ENCODE measurements around the gene GPR137C.
"Not testable (repeated sequence)": the region's sequence is repeated elsewhere in the genome, so short reads cannot be mapped to it uniquely, and the experiment has no call there.

The GPR137C gene

GRCh38 chr14:52563120-52563519 is 10.5 kb downstream of the GPR137C start:
- Histone ChIP-seq H3K36me3 (ENCODE audit: control insufficient read depth in 2 of 2, insufficient read depth in 2 of 2, low read length in 2 of 2) (no peaks in the 10 kb centered on the region), H3K9ac (ENCODE audit: low read length in 2 of 2) (no peak overlapping the region), H3K9me3 (ENCODE audit: control insufficient read depth in 2 of 2, low read length in 2 of 2) (no peaks in the 10 kb centered on the region), H3K27me3 (ENCODE audit: control insufficient read depth in 1 of 2, insufficient read depth in 2 of 2, low read length in 2 of 2) (no peaks in the 10 kb centered on the region), H3K27ac (ENCODE audit: low read length) (no peak overlapping the region), H3K4me1 (ENCODE audit: control insufficient read depth, insufficient read depth, low read length) (no peaks in the 10 kb centered on the region), H3K4me3 (ENCODE audit: low read length in 2 of 2) (no peak overlapping the region)

GRCh38 chr14:52568454-52568853 is 15.8 kb downstream of the GPR137C start:
- not testable (repeated sequence) for H3K4me3 ChIP-seq (ENCODE audit: low read length in 2 of 2); H3K27me3 ChIP-seq (ENCODE audit: control insufficient read depth in 1 of 2, insufficient read depth in 2 of 2, low read length in 2 of 2); H3K9ac ChIP-seq (ENCODE audit: low read length in 2 of 2); H3K4me1 ChIP-seq (ENCODE audit: control insufficient read depth, insufficient read depth, low read length); H3K27ac ChIP-seq (ENCODE audit: low read length); H3K9me3 ChIP-seq (ENCODE audit: control insufficient read depth in 2 of 2, low read length in 2 of 2); H3K36me3 ChIP-seq (ENCODE audit: control insufficient read depth in 2 of 2, insufficient read depth in 2 of 2, low read length in 2 of 2)

GRCh38 chr14:52575858-52576257 is 23.2 kb downstream of the GPR137C start:
- Histone ChIP-seq H3K27me3 (ENCODE audit: control insufficient read depth in 1 of 2, insufficient read depth in 2 of 2, low read length in 2 of 2) (no peaks in the 10 kb centered on the region), H3K36me3 (ENCODE audit: control insufficient read depth in 2 of 2, insufficient read depth in 2 of 2, low read length in 2 of 2) (no peaks in the 10 kb centered on the region), H3K9ac (ENCODE audit: low read length in 2 of 2) (no peak overlapping the region), H3K4me3 (ENCODE audit: low read length in 2 of 2) (no peak overlapping the region), H3K27ac (ENCODE audit: low read length) (no peak overlapping the region), H3K4me1 (ENCODE audit: control insufficient read depth, insufficient read depth, low read length) (no peaks in the 10 kb centered on the region), H3K9me3 (ENCODE audit: control insufficient read depth in 2 of 2, low read length in 2 of 2) (peaks cover 0 to 4% of the 10 kb centered on the region in 2 donors)

GRCh38 chr14:52583544-52583943 is 30.9 kb downstream of the GPR137C start:
- no peaks in the 10 kb centered on the region for H3K4me1 ChIP-seq (ENCODE audit: control insufficient read depth, insufficient read depth, low read length)
- H3K9ac ChIP-seq (ENCODE audit: low read length in 2 of 2) = no peak overlapping the region
- no peak overlapping the region for H3K4me3 ChIP-seq (ENCODE audit: low read length in 2 of 2)
- no peaks in the 10 kb centered on the region for H3K27me3 ChIP-seq (ENCODE audit: control insufficient read depth in 1 of 2, insufficient read depth in 2 of 2, low read length in 2 of 2)
- no peak overlapping the region for H3K27ac ChIP-seq (ENCODE audit: low read length)
- no peaks in the 10 kb centered on the region for H3K9me3 ChIP-seq (ENCODE audit: control insufficient read depth in 2 of 2, low read length in 2 of 2)
- H3K36me3 ChIP-seq (ENCODE audit: control insufficient read depth in 2 of 2, insufficient read depth in 2 of 2, low read length in 2 of 2) = no peaks in the 10 kb centered on the region

- Histone ChIP-seq H3K36me3 (ENCODE audit: control insufficient read depth in 2 of 2, insufficient read depth in 2 of 2, low read length in 2 of 2) (no peaks in the 10 kb centered on the region), H3K27me3 (ENCODE audit: control insufficient read depth in 1 of 2, insufficient read depth in 2 of 2, low read length in 2 of 2) (no peaks in the 10 kb centered on the region), H3K9me3 (ENCODE audit: control insufficient read depth in 2 of 2, low read length in 2 of 2) (no peaks in the 10 kb centered on the region), H3K9ac (ENCODE audit: low read length in 2 of 2) (no peak overlapping the region), H3K4me1 (ENCODE audit: control insufficient read depth, insufficient read depth, low read length) (no peaks in the 10 kb centered on the region), H3K4me3 (ENCODE audit: low read length in 2 of 2) (no peak overlapping the region), H3K27ac (ENCODE audit: low read length) (no peak overlapping the region)
Measured at GRCh38 chr14:52589646-52590045, 37.0 kb downstream of the GPR137C start.

GRCh38 chr14:52590318-52590717 is 37.7 kb downstream of the GPR137C start:
- Histone ChIP-seq H3K9ac (ENCODE audit: low read length in 2 of 2) (no peak overlapping the region), H3K36me3 (ENCODE audit: control insufficient read depth in 2 of 2, insufficient read depth in 2 of 2, low read length in 2 of 2) (no peaks in the 10 kb centered on the region), H3K27me3 (ENCODE audit: control insufficient read depth in 1 of 2, insufficient read depth in 2 of 2, low read length in 2 of 2) (no peaks in the 10 kb centered on the region), H3K9me3 (ENCODE audit: control insufficient read depth in 2 of 2, low read length in 2 of 2) (no peaks in the 10 kb centered on the region), H3K27ac (ENCODE audit: low read length) (no peak overlapping the region), H3K4me1 (ENCODE audit: control insufficient read depth, insufficient read depth, low read length) (no peaks in the 10 kb centered on the region), H3K4me3 (ENCODE audit: low read length in 2 of 2) (no peak overlapping the region)

GRCh38 chr14:52596320-52596719 is 43.7 kb downstream of the GPR137C start:
- Histone ChIP-seq H3K9ac (ENCODE audit: low read length in 2 of 2) (no peak overlapping the region), H3K4me3 (ENCODE audit: low read length in 2 of 2) (no peak overlapping the region), H3K4me1 (ENCODE audit: control insufficient read depth, insufficient read depth, low read length) (no peaks in the 10 kb centered on the region), H3K36me3 (ENCODE audit: control insufficient read depth in 2 of 2, insufficient read depth in 2 of 2, low read length in 2 of 2) (no peaks in the 10 kb centered on the region), H3K27me3 (ENCODE audit: control insufficient read depth in 1 of 2, insufficient read depth in 2 of 2, low read length in 2 of 2) (no peaks in the 10 kb centered on the region), H3K9me3 (ENCODE audit: control insufficient read depth in 2 of 2, low read length in 2 of 2) (no peaks in the 10 kb centered on the region), H3K27ac (ENCODE audit: low read length) (no peak overlapping the region)

- H3K27ac ChIP-seq (ENCODE audit: low read length) = no peak overlapping the region
- H3K36me3 ChIP-seq (ENCODE audit: control insufficient read depth in 2 of 2, insufficient read depth in 2 of 2, low read length in 2 of 2) = no peaks in the 10 kb centered on the region
- H3K27me3 ChIP-seq (ENCODE audit: control insufficient read depth in 1 of 2, insufficient read depth in 2 of 2, low read length in 2 of 2) = no peaks in the 10 kb centered on the region
- no peaks in the 10 kb centered on the region for H3K4me1 ChIP-seq (ENCODE audit: control insufficient read depth, insufficient read depth, low read length)
- H3K4me3 ChIP-seq (ENCODE audit: low read length in 2 of 2) = no peak overlapping the region
- H3K9ac ChIP-seq (ENCODE audit: low read length in 2 of 2) = no peak overlapping the region
- no peaks in the 10 kb centered on the region for H3K9me3 ChIP-seq (ENCODE audit: control insufficient read depth in 2 of 2, low read length in 2 of 2)
Measured at GRCh38 chr14:52596861-52597260, 44.2 kb downstream of the GPR137C start.

GRCh38 chr14:52598568-52598967 is 45.9 kb downstream of the GPR137C start:
- Histone ChIP-seq H3K27ac (ENCODE audit: low read length) (no peak overlapping the region), H3K4me3 (ENCODE audit: low read length in 2 of 2) (no peak overlapping the region), H3K4me1 (ENCODE audit: control insufficient read depth, insufficient read depth, low read length) (no peaks in the 10 kb centered on the region), H3K9ac (ENCODE audit: low read length in 2 of 2) (no peak overlapping the region), H3K27me3 (ENCODE audit: control insufficient read depth in 1 of 2, insufficient read depth in 2 of 2, low read length in 2 of 2) (no peaks in the 10 kb centered on the region), H3K36me3 (ENCODE audit: control insufficient read depth in 2 of 2, insufficient read depth in 2 of 2, low read length in 2 of 2) (no peaks in the 10 kb centered on the region), H3K9me3 (ENCODE audit: control insufficient read depth in 2 of 2, low read length in 2 of 2) (no peaks in the 10 kb centered on the region)

GRCh38 chr14:52599974-52600373 is 47.3 kb downstream of the GPR137C start:
- Histone ChIP-seq H3K36me3 (ENCODE audit: control insufficient read depth in 2 of 2, insufficient read depth in 2 of 2, low read length in 2 of 2) (no peaks in the 10 kb centered on the region), H3K9me3 (ENCODE audit: control insufficient read depth in 2 of 2, low read length in 2 of 2) (no peaks in the 10 kb centered on the region), H3K4me3 (ENCODE audit: low read length in 2 of 2) (no peak overlapping the region), H3K4me1 (ENCODE audit: control insufficient read depth, insufficient read depth, low read length) (no peaks in the 10 kb centered on the region), H3K27ac (ENCODE audit: low read length) (no peak overlapping the region), H3K27me3 (ENCODE audit: control insufficient read depth in 1 of 2, insufficient read depth in 2 of 2, low read length in 2 of 2) (no peaks in the 10 kb centered on the region), H3K9ac (ENCODE audit: low read length in 2 of 2) (no peak overlapping the region)

GRCh38 chr14:52602131-52602530 is 49.5 kb downstream of the GPR137C start:
- Histone ChIP-seq H3K9ac (ENCODE audit: low read length in 2 of 2) (no peak overlapping the region), H3K27ac (ENCODE audit: low read length) (no peak overlapping the region), H3K4me1 (ENCODE audit: control insufficient read depth, insufficient read depth, low read length) (no peaks in the 10 kb centered on the region), H3K4me3 (ENCODE audit: low read length in 2 of 2) (no peak overlapping the region), H3K36me3 (ENCODE audit: control insufficient read depth in 2 of 2, insufficient read depth in 2 of 2, low read length in 2 of 2) (no peaks in the 10 kb centered on the region), H3K27me3 (ENCODE audit: control insufficient read depth in 1 of 2, insufficient read depth in 2 of 2, low read length in 2 of 2) (no peaks in the 10 kb centered on the region), H3K9me3 (ENCODE audit: control insufficient read depth in 2 of 2, low read length in 2 of 2) (no peaks in the 10 kb centered on the region)

- H3K36me3 ChIP-seq (ENCODE audit: control insufficient read depth in 2 of 2, insufficient read depth in 2 of 2, low read length in 2 of 2) = no peaks in the 10 kb centered on the region
Measured at GRCh38 chr14:52607061-52607460, 54.4 kb downstream of the GPR137C start.

More at GRCh38 chr14:52607061-52607460, 54.4 kb downstream of the GPR137C start:
- Histone ChIP-seq H3K4me3 (ENCODE audit: low read length in 2 of 2) (no peak overlapping the region), H3K4me1 (ENCODE audit: control insufficient read depth, insufficient read depth, low read length) (no peaks in the 10 kb centered on the region), H3K27me3 (ENCODE audit: control insufficient read depth in 1 of 2, insufficient read depth in 2 of 2, low read length in 2 of 2) (no peaks in the 10 kb centered on the region), H3K9ac (ENCODE audit: low read length in 2 of 2) (no peak overlapping the region), H3K9me3 (ENCODE audit: control insufficient read depth in 2 of 2, low read length in 2 of 2) (no peaks in the 10 kb centered on the region), H3K27ac (ENCODE audit: low read length) (no peak overlapping the region)
